ENCODE data around the gene KIF20B. TPM values are rescaled to one million over a fixed set of nuclear protein-coding genes. Genes with fewer than 3 reads are reported as not detected.

Gene KIF20B
- total RNA-seq, 1 donor from 2014 or later = 7.4 TPM

Other genes starting within 250 kb of the KIF20B start
- gene SLC16A12, start 166.0 kb upstream of the KIF20B start, total RNA-seq = 0.08 TPM
- gene PANK1, start 56.3 kb upstream of the KIF20B start, total RNA-seq = 4.8 TPM